T-cell (primary cell): ENCODE measurements around the gene TNFSF4. TPM values are rescaled to one million over a fixed set of nuclear protein-coding genes. Genes with fewer than 3 reads are reported as not detected.

Experiments
- ATAC-seq, 4 experiments: fragments of 200-7000 bp in 3 of 4; fragments of 150-1000 bp in 1 of 4; cut with Tn5 transposase; replicated peaks in 1 of 4; 1 replicate in 3 of 4; 2 replicates in 1 of 4; pipeline ENCODE4 v1.10.0; 2021; ENCODE audit warnings: moderate library complexity in 3 of 4, mild to moderate bottlenecking in 2 of 4, moderate number of reproducible peaks in 1 of 4
- CTCF ChIA-PET, 2 donors: fragments of 300-600 bp; sonication (Branson Sonifier 250); formaldehyde crosslinking; loops; one replicate each; lab custom pipeline; 2022; ENCODE audit warnings: antibody characterized with exemption in 2 of 2; lab: Charles Lee
- POLR2A ChIA-PET, 2 donors: fragments of 300-600 bp; sonication (Branson Sonifier 250); formaldehyde crosslinking; loops; one replicate each; lab custom pipeline; 2022; ENCODE audit warnings: antibody characterized with exemption in 2 of 2; lab: Charles Lee
- DNase-seq, 35 experiments: peaks; one replicate each; pipeline versions ENCODE4 v3.0.0 to v3.0.0-alpha.2; 2013 to 2023
- H3K27ac ChIP-seq: one replicate; pipeline ENCODE4 v1.5.1; 2013; ENCODE audit warnings: low read length
- H3K27me3 ChIP-seq, 2 experiments: replicated peaks in 1 of 2; 1 replicate in 1 of 2; 2 replicates in 1 of 2; pipeline versions ENCODE4 v1.6.1 to v1.7.0; 2013; ENCODE audit warnings: low read length in 1 of 2, mixed read lengths in 1 of 2; ENCODE audit not compliant: control insufficient read depth in 2 of 2, insufficient read depth in 2 of 2; ENCODE audit errors: extremely low read depth in 1 of 2
- H3K36me3 ChIP-seq, 2 donors: 1 replicate in 1 of 2; 2 replicates in 1 of 2; pipeline versions ENCODE4 v1.6.1 to v1.7.0; 2013; ENCODE audit warnings: low read length in 1 of 2; ENCODE audit not compliant: control insufficient read depth in 2 of 2, insufficient read depth in 1 of 2; ENCODE audit errors: extremely low read depth in 1 of 2
- H3K4me1 ChIP-seq, 2 experiments: 1 replicate in 1 of 2; 2 replicates in 1 of 2; pipeline versions ENCODE4 v1.6.1 to v1.7.0; 2013; ENCODE audit warnings: low read length in 2 of 2, mixed read lengths in 1 of 2; ENCODE audit not compliant: insufficient read depth in 2 of 2, control insufficient read depth in 1 of 2; ENCODE audit errors: extremely low read depth in 1 of 2
- H3K4me3 ChIP-seq, 2 donors: 1 replicate in 1 of 2; 2 replicates in 1 of 2; pipeline versions ENCODE4 v1.5.1 to v1.7.0; 2013; ENCODE audit warnings: mild to moderate bottlenecking in 2 of 2, low read length in 1 of 2, moderate library complexity in 1 of 2; ENCODE audit not compliant: control insufficient read depth in 1 of 2; ENCODE audit errors: extremely low read depth in 1 of 2
- H3K9me3 ChIP-seq: 2 replicates; pipeline ENCODE4 v1.7.0; 2013
- H3K27ac Mint-ChIP-seq, 2 donors: one replicate each; pipeline ENCODE4 v1.8.0; 2020 to 2021; ENCODE audit warnings: mild to moderate bottlenecking in 2 of 2, mixed read lengths in 2 of 2
- H3K27me3 Mint-ChIP-seq, 2 donors: one replicate each; pipeline ENCODE4 v1.8.0; 2021 to 2022; ENCODE audit warnings: mixed read lengths in 2 of 2
- H3K36me3 Mint-ChIP-seq: one replicate; pipeline ENCODE4 v1.8.0; 2021; ENCODE audit warnings: mixed read lengths
- H3K4me1 Mint-ChIP-seq, 3 donors: one replicate each; pipeline ENCODE4 v1.8.0; 2020 to 2022; ENCODE audit warnings: mixed read lengths in 3 of 3, mild to moderate bottlenecking in 1 of 3
- H3K4me3 Mint-ChIP-seq, 3 donors: one replicate each; pipeline ENCODE4 v1.8.0; 2020 to 2022; ENCODE audit warnings: mild to moderate bottlenecking in 3 of 3, mixed read lengths in 3 of 3, moderate library complexity in 3 of 3
- H3K9me3 Mint-ChIP-seq, 3 donors: one replicate each; pipeline ENCODE4 v1.8.0; 2020 to 2022; ENCODE audit warnings: mixed read lengths in 3 of 3
- WGBS: methylation state at CpG from one replicate; pipeline ENCODE4 v1.1.5; 2013; ENCODE audit warnings: missing lambda C conversion rate; ENCODE audit not compliant: insufficient coverage; 5-methylcytosine and 5-hydroxymethylcytosine counted together
- total RNA-seq, 35 experiments: library from RNA in 6 of 35; stranded (reverse) in 6 of 35; fragments of 120-200 nt in 1 of 35; gene quantifications; one replicate each; pipeline versions ENCODE4 v1.2.1 to v1.2.4 and lab custom pipeline; 2013 to 2026

Gene TNFSF4
- total RNA-seq: 1 to 10 TPM; 1.2 to 3.8 (median 2.5) TPM
- total RNA-seq (2013): 2.5 TPM
- 0.57 to 8.4 (median 1.7) reads per million in 29 experiments for total RNA-seq (lab: John Stamatoyannopoulos, UW)

GRCh38 chr1:173206816-173207568 lies at the start of gene TNFSF4:
Gene TNFSF4 (minus strand): TSS chr1:173207331. CDS start chr1:173207176, 155 bp downstream.
- no peak within 1 kb of the TSS for H3K4me3 ChIP-seq
- Mint-ChIP-seq H3K36me3 (no peaks in the 10 kb centered on the region), H3K4me1 (peaks cover 61 to 67% (median 62%) of the 10 kb centered on the region in 3 donors), H3K4me3 (peak within 1 kb of the TSS; percentile 18 to 82 (median 44)), H3K9me3 (no peaks in the 10 kb centered on the region), H3K27ac (peak within 1 kb of the TSS; percentile 97 to 98), H3K27me3 (no peaks in the 10 kb centered on the region)
- ATAC-seq (peak in 2 of 4 experiments; percentile 8 to 29), DNase-seq (peak in 11 of 35 experiments; percentile 2 to 28 (median 8))
- WGBS: 37% methylated on average over 2 of the region's 11 CpGs
- peaks cover 23 to 35% of the 10 kb centered on the region in 2 experiments for H3K4me1 ChIP-seq
- H3K27ac ChIP-seq: peak within 1 kb of the TSS; percentile 40
- ChIA-PET CTCF (interaction anchor here (0.6 to 0.7 kb wide), 3 partner anchors 462 to 1616 kb away, joined by 3 read pairs; no protein-coding TSS in a partner anchor), POLR2A (interaction anchor here in 1 of 2 donors (0.7 kb wide), 1 partner anchor 815 kb away, joined by 3 read pairs; no protein-coding TSS in a partner anchor)
- H3K27me3 ChIP-seq: no peaks in the 10 kb centered on the region
- no peaks in the 10 kb centered on the region for H3K36me3 ChIP-seq
- no peaks in the 10 kb centered on the region for H3K9me3 ChIP-seq

DNA sequence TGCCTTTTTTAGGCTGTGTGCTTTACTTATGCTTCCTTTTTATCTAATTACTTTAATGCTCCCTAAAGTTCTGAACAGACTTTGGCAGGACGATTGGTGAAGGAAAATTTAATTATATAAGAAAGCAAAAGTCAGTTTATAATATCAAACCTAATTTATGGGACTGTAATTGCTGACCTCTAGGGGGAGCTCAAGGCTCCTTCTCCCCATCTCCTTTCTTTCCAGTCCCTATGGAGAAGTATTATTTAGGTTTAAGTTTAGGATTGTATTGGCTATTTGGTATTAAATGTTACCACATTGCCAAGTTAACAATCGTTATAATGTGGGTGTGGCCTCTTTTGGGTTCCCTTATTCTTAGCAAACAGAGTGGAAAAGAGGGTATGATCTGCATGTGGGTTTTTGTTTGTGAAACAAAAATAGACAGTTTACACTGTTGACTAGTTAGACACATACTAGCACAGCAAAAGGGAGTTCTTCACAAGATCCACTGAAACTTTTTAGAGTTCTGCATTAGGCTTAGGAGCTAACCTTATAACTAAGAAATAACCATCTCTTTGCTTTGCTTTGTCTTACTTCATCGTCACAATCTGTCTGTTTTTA lies 48.2 kb upstream of the TNFSF4 start:
- ATAC-seq: no peak
- H3K9me3 ChIP-seq: no peaks in the 10 kb centered on the region
- H3K36me3 Mint-ChIP-seq: peaks cover 6% of the 10 kb centered on the region
- H3K4me1 Mint-ChIP-seq: peaks cover 3 to 5% (median 5%) of the 10 kb centered on the region in 3 donors
- no peak overlapping the region for H3K4me3 Mint-ChIP-seq
- H3K4me3 ChIP-seq: no peak overlapping the region
- H3K9me3 Mint-ChIP-seq: peaks cover 7 to 11% (median 9%) of the 10 kb centered on the region in 3 donors
- H3K27ac Mint-ChIP-seq: no peak overlapping the region
- no peaks in the 10 kb centered on the region for H3K27me3 Mint-ChIP-seq
- DNase-seq: peak in 1 of 35 experiments; percentile 30
- ChIA-PET POLR2A (no interaction called here), CTCF (no interaction called here)
- H3K36me3 ChIP-seq: no peaks in the 10 kb centered on the region
- WGBS: no CpG with 5 or more reads among the region's 3 CpGs
- H3K4me1 ChIP-seq: no peaks in the 10 kb centered on the region
- H3K27ac ChIP-seq: no peak overlapping the region
- H3K27me3 ChIP-seq: no peaks in the 10 kb centered on the region

DNA sequence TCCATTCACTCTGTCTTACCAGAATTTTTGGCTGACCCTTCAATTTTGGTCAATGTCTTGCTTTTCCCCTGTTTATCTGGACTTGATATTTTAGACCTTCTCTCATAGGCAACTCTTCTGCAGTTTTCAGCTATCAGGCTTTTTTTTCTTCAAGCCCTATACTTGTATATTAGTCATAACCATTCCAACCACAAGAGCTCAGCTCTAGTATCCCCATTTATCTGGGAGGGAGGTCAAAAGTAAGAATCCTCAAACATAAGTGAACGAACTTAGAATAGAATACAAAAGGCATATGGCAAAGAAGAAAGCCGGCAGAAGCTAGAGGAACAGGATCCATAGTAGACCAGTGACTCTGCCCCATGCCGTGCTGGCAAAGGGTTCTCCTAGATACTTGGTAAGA lies 45.9 kb upstream of the TNFSF4 start:
- no peak for DNase-seq

DNA sequence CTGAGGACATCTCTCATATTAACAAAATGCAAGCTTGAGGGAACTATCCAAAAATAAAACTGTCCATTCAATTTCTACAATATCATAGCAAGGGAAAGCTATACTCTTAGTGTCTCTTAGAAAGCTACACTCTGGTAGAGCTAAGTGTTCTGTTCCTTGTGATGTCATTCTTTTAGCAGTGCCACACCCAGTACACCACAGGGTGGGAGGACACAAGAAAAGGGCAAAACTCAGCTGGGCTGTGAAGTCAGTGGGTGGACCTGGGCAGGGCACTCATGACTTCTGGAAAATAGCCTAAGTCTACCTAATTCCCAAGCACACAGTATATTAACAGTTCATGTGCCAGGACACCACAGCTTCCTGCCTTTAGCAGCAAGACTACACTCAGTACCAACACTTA lies 42.2 kb upstream of the TNFSF4 start:
- Mint-ChIP-seq H3K4me1 (no peaks in the 10 kb centered on the region), H3K27ac (no peak overlapping the region), H3K4me3 (no peak overlapping the region), H3K9me3 (peaks cover 0 to 3% (median 3%) of the 10 kb centered on the region in 3 donors), H3K36me3 (peaks cover 9% of the 10 kb centered on the region), H3K27me3 (no peaks in the 10 kb centered on the region)
- ATAC-seq (no peak), DNase-seq (no peak)
- no peak overlapping the region for H3K27ac ChIP-seq
- no peaks in the 10 kb centered on the region for H3K9me3 ChIP-seq
- ChIA-PET POLR2A (no interaction called here), CTCF (interaction anchor here in 1 of 2 donors (0.6 kb wide), 1 partner anchor 238 kb away, joined by 4 read pairs; no protein-coding TSS in a partner anchor)
- no peak overlapping the region for H3K4me3 ChIP-seq
- no peaks in the 10 kb centered on the region for H3K4me1 ChIP-seq
- no peaks in the 10 kb centered on the region for H3K27me3 ChIP-seq
- H3K36me3 ChIP-seq: no peaks in the 10 kb centered on the region

More for the DNA sequence above, 45.9 kb upstream of the TNFSF4 start:
- Histone ChIP-seq H3K4me3 (no peak overlapping the region), H3K36me3 (no peaks in the 10 kb centered on the region), H3K27me3 (no peaks in the 10 kb centered on the region), H3K4me1 (no peaks in the 10 kb centered on the region), H3K9me3 (no peaks in the 10 kb centered on the region), H3K27ac (no peak overlapping the region)
- Mint-ChIP-seq H3K4me1 (peaks cover 3 to 5% (median 5%) of the 10 kb centered on the region in 3 donors), H3K9me3 (no peaks in the 10 kb centered on the region), H3K4me3 (no peak overlapping the region), H3K36me3 (no peaks in the 10 kb centered on the region), H3K27me3 (no peaks in the 10 kb centered on the region), H3K27ac (no peak overlapping the region)
- POLR2A ChIA-PET: no interaction called here
- no peak for ATAC-seq
- 100% methylated on average over 2 of the region's 3 CpGs for WGBS
- CTCF ChIA-PET: no interaction called here

DNA sequence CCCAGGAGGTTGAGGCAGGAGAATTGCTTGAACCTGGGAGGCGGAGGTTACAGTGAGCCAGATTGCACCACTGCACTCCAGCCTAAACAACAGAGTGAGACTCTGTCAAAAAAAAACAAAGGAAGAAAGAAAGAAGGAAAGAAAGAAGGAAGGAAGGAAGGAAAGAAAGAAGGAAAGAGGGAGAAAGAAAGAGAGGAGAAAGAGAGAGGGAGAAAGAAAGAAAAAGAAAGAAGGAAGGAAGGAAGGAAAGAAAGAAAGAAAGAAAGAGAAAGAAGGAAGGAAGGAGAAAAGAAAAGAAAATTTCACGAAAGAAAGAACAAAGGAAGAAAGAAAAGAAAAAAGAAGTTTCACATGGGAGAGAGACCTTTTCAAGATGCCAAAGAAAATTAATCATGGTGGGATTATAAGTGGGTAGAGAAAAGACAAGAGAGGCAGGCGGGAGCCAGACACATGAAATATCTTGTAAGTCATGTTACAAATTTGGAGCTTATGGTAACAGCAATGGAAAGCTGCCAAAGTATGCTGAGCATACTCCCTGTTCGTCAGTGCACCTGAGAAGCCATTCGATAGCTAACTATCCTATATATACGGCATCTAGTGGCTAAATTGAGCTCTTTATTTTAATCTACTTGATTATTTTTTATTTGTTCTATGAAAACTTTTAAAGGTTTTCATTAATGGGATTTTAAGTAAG lies 41.3 kb upstream of the TNFSF4 start:
- H3K27me3 ChIP-seq: no peaks in the 10 kb centered on the region
- H3K9me3 ChIP-seq: peaks cover under 1% of the 10 kb centered on the region
- no peak overlapping the region for H3K27ac ChIP-seq
- Mint-ChIP-seq H3K4me3 (no peak overlapping the region), H3K27me3 (no peaks in the 10 kb centered on the region), H3K9me3 (peaks cover 5 to 11% (median 10%) of the 10 kb centered on the region in 3 donors), H3K36me3 (peaks cover 15% of the 10 kb centered on the region), H3K27ac (no peak overlapping the region), H3K4me1 (no peaks in the 10 kb centered on the region)
- ChIA-PET POLR2A (no interaction called here), CTCF (interaction anchor here in 1 of 2 donors (0.6 kb wide), 1 partner anchor 442 kb away, joined by 4 read pairs; no protein-coding TSS in a partner anchor)
- H3K4me3 ChIP-seq: no peak overlapping the region
- no peaks in the 10 kb centered on the region for H3K36me3 ChIP-seq
- H3K4me1 ChIP-seq: no peaks in the 10 kb centered on the region
- DNase-seq (no peak), ATAC-seq (no peak)
- WGBS: 100% methylated on average over 1 of the region's 6 CpGs

DNA sequence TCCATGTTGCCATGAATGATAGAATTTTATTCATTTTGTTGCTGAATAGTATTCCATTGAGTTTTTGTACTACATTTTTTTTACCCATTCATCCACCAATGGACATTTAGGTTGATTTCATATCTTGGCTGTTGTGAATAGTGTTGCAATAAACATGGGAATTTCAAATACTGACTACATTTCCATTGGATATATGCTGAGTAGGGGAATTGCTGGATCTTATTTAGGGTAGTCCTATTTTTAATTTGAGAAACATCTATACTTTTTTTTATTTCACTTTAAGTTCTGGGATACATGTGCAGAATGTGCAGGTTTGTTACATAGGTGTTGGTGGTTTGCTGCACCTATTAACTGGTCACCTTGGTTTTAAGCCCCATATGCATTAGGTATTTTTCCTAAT lies 38.8 kb upstream of the TNFSF4 start:
- ChIA-PET CTCF (no interaction called here), POLR2A (no interaction called here)
- Histone ChIP-seq H3K4me3 (no peak overlapping the region), H3K4me1 (no peaks in the 10 kb centered on the region), H3K36me3 (no peaks in the 10 kb centered on the region), H3K27ac (no peak overlapping the region), H3K9me3 (peaks cover 5% of the 10 kb centered on the region), H3K27me3 (no peaks in the 10 kb centered on the region)
- Mint-ChIP-seq H3K27ac (no peak overlapping the region), H3K4me3 (no peak overlapping the region), H3K4me1 (no peaks in the 10 kb centered on the region), H3K36me3 (peaks cover 34% of the 10 kb centered on the region), H3K27me3 (no peaks in the 10 kb centered on the region), H3K9me3 (peaks cover 20 to 30% (median 24%) of the 10 kb centered on the region in 3 donors)
- DNase-seq (no peak), ATAC-seq (no peak)
